ENCODE measurements around the gene ACAD11. TPM values are rescaled to one million over a fixed set of nuclear protein-coding genes. Genes with fewer than 3 reads are reported as not detected.

The ACAD11 gene
- total RNA-seq, 1 experiment from 2014 or later = 12.6 TPM

GRCh38 chr3:132536442-132537153, 123.0 kb downstream of the ACAD11 start:
- H3K9me3 ChIP-seq (ENCODE audit: control insufficient read depth in 1 of 2, insufficient read depth in 1 of 2, low read depth in 1 of 2, low read length in 2 of 2) = no peaks in the 10 kb centered on the region
- DNase-seq (ENCODE audit: low read depth, low spot score) (no peak), ATAC-seq (peak; percentile 65)
- H3K79me2 ChIP-seq (ENCODE audit: insufficient read depth, low read length) = no peaks in the 10 kb centered on the region
- H3K4me2 ChIP-seq (ENCODE audit: low read length) = no peak overlapping the region
- H3K27ac ChIP-seq (ENCODE audit: low read depth, low read length) = no peak overlapping the region
- H4K20me1 ChIP-seq (ENCODE audit: insufficient read depth) = no peaks in the 10 kb centered on the region
- no TSS peak for BruUV-seq (replicated peaks)
- intact Hi-C loops (cut with micrococcal nuclease) = loop anchor here (1.0 kb wide), 1 partner anchor 106 kb away; no protein-coding TSS in a partner anchor
- H3K9me2 ChIP-seq (ENCODE audit: insufficient read depth) = no peaks in the 10 kb centered on the region
- ChIA-PET POLR2A (no interaction called here), RAD21 (ENCODE audit: low non-redundant PET in 1 of 2, low total read pairs in 2 of 2, uncharacterized antibody in 2 of 2, unreplicated experiment in 2 of 2) (no interaction called here), CTCF (interaction anchor here (0.7 to 2.0 kb wide), 15 partner anchors 9 to 135 kb away, joined by 3 to 36 read pairs (median 4); no protein-coding TSS in a partner anchor)
- TF ChIP-seq YY1 (IDR thresholded peaks at IDR 0.05; ENCODE audit: extremely low read depth, insufficient replicate concordance, low read depth, low read length) (no peak), RAD21 (IDR thresholded peaks at IDR 0.05; ENCODE audit: low read depth) (no peak), TCF7L2 (IDR thresholded peaks at IDR 0.05; ENCODE audit: borderline replicate concordance, extremely low read depth, insufficient read depth, insufficient read length) (no peak), ELF1 (IDR thresholded peaks at IDR 0.05; ENCODE audit: borderline replicate concordance, low read depth) (no peak), JUND (IDR thresholded peaks at IDR 0.05) (no peak), EZH2phosphoT487 (IDR thresholded peaks at IDR 0.05; ENCODE audit: borderline replicate concordance) (no peak), EZH2 (IDR thresholded peaks at IDR 0.05) (no peak)
- no peaks in the 10 kb centered on the region for H3K4me1 ChIP-seq (ENCODE audit: control insufficient read depth in 1 of 2, insufficient read depth in 2 of 2, low read length in 2 of 2)
- H3K9ac ChIP-seq (ENCODE audit: low read length) = no peak overlapping the region
- peaks cover 0 to 2% of the 10 kb centered on the region in 2 experiments; a peak in 1 of 4 replicates for H3K36me3 ChIP-seq (ENCODE audit: control insufficient read depth in 1 of 2, insufficient read depth in 2 of 2, low read length in 2 of 2)
- no peak overlapping the region for H3K4me3 ChIP-seq (replicated peaks in 1 of 2; ENCODE audit: low read depth in 1 of 2, low read length in 2 of 2)
- H3K27me3 ChIP-seq (ENCODE audit: insufficient read depth, low read length) = no peaks in the 10 kb centered on the region
- H2AFZ ChIP-seq (ENCODE audit: low read depth, low read length, poor library complexity, severe bottlenecking) = no peak overlapping the region

Measured in HCT116 (cell line).